ENCODE results near the gene UBE4B.

UBE4B gene

DNA sequence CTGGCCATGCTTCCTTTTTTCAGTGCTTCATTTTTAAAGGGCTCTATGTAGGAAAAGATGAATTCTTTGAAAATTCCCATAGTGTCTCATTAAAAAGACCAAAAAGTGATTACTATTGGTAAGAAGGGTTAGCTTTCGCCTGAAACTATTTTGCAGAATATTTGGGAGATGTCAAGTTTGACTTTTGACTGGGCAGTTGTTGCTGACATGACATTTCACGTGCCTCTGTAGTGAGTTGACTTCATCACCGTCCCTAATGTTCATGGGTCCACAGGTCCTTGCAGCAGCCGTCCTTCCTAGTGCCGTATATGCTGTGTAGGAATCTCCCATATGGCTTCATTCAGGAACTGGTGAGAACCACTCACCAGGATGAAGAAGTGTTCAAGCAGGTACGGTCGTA is 88.9 kb downstream of the UBE4B start:
- no peak for FAIRE-seq

DNA sequence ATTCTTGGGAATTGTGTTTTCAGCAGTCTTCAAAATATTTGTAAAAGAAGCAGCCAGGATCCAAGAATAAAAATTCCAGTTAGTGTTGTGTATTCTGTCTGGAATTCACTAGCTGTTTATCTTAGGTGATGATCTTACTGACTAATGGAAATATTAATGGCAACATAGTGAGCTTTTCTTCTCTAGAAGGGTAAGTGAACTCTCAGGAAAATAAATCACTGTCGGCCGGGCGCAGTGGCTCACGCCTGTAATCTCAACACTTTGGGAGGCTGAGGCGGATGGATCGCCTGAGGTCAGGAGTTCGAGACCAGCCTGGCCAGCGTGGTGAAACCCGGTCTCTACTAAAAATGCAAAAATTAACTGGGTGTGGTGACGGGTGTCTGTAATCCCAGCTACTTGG is 90.2 kb downstream of the UBE4B start:
- FAIRE-seq, result no peak

DNA sequence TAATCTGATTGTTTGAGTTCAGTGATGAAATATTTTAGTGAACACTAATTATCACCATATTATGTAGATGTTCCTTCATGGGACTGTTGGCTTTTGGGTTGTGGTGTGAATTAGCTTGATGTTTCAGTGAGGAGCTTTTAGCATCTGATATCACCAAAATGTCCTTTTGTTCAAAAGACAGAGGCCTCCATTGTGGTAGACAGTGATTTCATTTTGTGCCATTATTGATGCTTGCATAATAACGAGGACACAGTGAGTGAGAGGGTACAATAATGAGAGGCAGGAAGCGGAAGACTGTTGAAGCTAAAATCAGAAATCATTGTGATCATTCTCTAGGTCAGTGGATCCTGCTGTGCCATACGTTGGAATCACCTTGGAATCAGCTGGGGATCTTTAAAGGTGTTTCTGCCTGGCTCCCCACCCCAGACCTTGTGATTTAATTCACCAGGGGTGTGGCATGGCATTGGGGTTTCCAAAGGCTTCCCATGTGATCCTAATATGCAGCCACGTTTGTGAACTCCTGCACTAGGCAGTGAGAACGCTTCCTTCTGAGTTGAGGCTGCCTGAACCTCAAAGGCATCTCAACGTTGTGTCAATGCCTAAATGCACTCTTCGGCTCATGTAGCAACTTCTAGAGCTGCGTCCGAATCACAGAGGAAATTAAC is 95.5 kb downstream of the UBE4B start:
- no peak for FAIRE-seq

DNA sequence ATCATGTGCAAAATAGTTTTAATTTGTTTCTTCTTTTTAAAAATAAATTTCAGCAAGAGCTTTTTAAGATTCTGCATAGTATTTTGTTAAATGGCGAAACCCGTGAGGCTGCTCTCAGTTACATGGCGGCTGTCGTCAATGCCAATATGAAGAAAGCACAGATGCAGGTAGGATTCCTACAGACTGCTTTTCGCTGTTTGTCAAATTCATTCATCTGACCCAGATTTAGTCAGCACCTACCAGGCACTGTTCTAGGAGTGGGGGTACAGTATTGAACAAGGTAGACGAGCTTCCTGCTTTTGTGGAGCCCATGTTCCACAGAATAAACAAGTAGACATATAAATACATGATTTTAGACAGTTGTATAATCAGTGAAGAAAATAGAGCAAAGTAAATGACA is 99.6 kb downstream of the UBE4B start:
- no peak for FAIRE-seq

DNA sequence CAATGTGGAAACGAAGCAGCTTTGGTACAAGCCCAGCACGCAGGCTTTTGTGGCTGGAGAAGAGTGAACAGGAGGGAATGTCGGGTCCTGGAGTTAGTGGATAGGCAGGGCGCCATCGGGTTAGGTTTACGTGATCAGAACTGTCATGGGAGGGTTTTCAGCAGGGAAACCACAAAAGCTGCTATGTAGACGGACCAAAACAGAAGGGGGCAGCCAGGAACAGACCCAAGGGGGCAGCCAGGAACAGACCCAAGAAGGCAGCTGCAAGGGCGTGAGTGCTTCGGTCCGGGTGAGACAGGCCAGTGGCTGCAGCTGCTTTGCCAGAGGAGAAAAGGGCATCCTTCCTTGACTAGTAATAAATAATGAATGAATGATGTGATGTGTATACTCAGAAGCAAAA is 100.1 kb downstream of the UBE4B start:
- FAIRE-seq, result no peak

DNA sequence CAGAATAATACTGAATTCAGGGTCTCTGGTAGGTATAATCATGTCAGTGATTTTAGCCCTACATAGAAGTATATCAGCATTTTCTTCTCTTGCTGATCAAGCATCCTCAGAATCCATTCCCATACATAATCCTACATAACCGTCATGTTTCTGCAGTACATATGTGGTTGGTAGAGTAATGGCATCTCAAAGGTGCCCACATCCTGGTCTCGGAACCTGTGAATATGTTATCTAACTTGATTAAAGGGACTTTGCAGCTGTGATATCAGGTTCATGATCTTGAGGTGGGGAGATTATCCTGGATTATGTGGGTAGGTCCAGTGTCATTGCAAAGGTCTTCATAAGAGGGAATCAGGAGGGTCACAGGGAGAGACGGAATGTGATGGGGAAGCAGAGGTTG is 108.2 kb downstream of the UBE4B start:
- FAIRE-seq, result no peak

DNA sequence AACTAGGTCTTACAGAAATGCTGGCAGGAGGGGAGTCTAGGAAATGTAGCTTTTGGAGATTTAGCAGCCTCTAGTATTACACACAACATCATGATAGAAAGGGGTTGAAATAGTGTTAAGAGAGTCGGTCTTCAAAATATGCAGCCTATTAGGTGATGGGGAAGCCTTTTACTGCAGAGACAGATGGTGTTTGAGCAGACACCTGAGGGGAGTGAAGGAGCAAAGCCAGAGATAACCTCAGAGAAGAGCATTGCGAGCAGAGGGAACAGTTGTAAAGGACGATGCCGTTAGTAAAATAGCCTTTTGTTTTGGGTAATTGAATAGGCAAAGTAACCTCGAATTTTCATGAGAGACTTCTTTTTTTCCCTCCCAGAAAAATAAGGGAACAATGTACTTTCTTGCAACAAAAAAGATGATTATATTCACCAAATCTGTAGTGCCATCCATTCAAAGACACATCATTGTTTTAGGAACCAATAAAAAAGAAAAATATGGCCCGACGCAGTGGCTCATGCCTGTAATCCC is 111.3 kb downstream of the UBE4B start:
- no peak for FAIRE-seq

DNA sequence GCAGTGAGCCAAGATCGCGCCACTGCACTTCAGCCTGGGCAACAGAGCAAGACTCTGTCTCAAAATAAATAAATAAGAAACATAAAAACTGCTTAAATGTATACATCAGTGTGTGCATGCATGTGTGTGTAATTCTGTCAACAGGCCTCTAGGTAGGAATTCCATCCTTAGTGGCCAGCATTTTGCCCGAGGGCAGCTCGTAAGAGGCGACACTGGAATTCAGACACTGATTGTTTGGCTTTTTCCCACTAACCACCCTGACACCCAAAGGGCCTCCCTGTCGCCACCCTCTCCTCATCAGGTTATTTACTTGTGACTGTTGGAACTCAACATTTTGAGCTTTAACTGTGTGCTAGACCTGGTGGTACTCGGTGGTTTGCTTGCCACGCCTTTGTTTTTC is 113.6 kb downstream of the UBE4B start:
- no peak for FAIRE-seq

DNA sequence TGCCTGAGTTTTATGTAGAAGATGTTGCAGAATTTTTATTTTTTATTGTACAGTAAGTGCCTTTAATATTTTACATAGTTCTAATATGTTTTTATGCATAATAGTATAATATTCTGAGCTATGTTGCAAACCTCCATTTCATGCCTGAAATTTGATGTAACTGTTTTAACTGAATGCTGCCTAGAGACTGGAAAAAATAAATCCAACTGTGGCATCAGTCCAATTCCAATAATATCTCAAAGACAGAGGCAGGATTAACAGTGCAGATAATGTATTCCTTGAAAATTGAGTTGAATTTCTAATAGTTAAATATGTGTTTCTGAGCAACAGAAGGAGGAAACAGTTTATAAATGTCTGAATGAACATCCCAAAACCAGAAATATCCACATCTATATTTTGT is 116.5 kb downstream of the UBE4B start:
- no peak for FAIRE-seq

DNA sequence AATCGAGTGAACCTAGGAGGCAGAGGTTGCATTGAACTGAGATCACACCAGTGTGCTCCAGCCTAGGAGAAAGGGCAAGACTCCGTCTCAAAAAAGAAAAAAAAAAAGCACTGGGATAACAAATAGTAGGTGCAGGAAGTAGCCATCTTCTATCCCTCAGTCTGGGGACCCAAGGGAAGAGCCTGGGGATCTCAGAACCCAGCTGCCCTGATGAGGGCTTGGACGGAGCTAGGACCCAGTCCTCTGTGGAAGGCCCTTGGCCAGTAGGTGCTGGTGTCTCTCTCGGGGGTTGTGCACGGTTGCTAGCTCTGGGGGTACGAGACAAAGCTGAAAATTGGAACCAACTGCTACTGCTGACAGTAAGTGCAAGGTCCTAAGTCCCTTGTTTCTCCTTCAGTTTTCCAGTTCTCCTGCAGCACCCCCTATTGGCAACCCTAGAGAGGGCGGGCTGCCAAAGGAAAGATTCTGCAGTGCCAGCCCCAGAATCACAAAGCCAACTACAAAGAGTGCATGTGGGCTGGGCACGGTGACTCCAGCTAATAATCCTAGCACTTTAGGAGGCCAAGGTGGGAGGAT is 120.0 kb downstream of the UBE4B start:
- FAIRE-seq, result no peak

DNA sequence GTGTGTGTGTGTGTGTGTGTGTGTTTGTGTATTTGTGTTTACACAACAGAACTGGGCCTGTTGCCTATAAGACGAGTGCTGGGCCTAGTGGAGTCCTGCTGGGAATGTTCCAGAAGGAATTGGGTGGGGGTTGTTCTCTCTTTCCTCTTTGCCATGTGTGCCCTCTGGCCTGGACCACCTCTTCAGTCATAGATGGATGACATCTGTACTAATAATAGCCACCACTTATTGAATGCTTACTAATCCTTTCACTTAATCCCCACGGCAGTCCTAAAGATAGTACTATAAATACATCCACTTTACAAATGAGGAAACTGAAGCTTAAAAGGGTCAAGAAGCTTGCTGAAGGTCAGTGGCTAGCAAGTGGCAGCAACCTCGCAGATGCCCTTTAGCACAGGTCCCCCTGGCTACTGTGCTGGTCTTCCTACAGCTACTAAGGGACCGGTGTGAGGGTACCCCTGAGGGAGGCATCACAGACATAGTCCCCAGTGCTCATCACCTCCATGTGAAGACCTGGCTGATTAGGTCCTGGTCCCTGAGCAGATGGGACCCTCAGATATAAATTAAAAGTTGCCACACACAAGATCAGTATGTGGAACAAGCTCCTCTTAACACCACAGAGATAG is 122.4 kb downstream of the UBE4B start:
- no peak for FAIRE-seq

DNA sequence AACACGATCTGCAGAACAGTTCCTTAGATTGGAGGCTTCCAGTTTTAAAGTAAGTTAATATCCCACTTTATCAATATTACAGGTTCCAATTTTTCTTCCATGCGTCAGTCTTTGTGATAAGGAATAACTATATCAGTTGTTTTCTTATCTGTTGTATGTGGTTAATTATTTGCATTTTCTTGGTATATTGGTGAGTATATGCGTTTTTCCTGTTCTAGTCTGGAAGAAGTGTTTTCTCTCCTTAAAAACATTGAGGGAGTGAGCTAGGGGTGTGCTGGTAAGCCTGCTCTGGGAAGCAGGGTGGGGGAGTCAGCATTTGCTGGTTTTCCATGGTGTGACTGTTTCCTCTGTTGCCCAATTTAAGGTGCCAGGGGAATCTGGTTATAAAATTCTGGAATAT is 127.4 kb downstream of the UBE4B start:
- no peak for FAIRE-seq

DNA sequence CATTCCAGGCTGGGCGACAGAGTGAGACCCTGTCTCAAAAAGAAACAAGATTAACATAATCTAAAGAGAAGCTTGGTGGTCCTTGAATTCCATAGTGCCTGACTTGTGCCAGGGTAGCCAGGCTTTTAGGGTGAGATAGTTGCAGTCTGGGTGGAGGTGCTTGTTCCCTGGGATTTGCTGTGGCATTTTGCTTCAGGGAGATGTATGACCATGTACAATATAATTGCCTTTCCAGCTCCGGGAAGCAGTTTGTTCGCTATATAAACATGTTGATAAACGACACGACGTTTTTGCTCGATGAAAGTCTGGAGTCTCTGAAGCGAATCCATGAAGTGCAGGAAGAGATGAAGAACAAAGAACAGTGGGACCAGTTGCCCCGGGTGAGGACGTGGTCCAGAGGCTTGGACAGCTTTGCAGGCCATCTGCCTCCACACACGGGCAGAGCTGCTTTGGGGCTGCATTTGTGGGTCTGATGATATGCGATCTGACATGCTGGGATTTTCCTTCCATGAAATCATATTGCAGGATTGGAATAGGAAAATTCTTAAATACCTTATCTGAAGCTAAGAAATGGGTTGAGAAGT is 128.2 kb downstream of the UBE4B start:
- FAIRE-seq, result no peak

DNA sequence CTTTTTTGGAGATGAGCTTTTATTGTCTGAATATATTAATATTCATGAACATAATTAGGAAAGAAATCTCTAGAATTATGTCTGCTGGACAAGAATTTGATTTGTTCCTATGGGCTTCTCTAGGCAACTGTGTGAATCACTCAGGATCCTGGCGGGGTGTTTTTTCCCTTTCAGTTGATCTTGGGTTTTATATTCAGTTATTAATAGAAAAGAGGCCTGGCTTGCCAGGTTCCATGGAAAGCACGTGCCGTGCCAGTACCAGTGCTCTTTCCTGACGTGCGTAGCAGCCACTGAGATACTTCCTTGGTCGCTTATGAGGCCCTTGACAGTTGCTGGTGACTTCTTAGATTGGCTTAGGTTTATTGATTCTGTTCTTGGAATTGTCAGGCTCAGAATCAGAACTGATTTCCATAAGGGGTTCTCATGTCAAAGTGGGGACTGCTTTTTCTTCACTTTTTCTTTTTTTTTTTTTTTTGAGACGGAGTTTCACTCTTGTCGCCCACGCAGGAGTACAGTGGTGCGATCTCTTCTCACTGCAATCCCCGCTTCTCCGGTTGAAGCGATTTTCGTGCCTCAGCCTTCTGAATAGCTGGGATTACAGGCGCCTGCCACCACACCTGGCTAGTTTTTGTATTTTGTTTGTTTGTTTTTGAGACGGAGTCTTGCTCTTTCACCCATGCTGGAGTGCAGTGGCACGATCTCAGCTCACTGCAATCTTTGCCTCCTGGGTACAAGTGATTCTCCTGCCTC is 129.0 kb downstream of the UBE4B start:
- FAIRE-seq, result no peak

DNA sequence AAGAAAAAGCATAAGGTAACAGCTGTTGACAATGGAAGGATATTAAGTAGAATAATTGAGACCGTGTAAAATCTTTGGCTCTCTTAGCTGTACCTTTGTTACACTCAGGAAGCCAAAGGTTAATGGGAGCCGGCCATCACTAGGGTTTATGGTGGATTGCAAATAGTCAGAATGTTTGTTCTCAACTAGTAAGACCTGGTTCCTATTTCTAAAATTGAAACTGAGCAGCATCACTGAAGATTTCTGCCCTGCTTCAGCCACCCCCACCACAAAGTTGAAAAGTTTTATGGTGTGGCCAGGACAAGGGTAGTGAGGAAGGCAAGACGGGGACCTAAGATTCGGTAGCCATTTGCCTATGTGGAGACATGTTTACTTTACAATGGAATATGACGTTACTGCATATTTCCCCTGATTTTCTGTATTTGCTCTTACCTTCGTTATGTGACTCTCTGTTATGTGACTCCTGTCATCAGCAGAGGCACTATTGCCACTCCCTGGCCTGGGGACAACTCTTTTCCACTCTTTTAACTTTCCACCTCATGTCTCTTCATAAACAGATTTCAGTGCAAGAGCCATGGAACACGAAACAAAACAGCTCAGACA is 136.3 kb downstream of the UBE4B start:
- no peak for FAIRE-seq

DNA sequence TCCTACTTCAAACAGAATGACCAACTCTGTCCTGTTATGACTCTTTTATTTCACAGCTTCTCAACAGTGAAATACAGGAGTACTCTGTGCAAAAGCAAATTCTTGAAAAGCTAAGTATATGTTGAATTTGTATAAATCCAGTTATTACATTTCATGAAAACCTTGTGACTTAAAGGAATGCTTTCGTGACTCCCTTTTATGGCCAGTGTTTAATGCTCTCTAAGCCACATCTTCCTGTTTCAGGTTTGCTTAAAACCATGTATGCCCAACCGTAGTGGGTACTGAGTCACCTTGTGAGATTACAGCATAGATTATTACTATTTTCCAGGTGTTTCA is 137.4 kb downstream of the UBE4B start:
- FAIRE-seq, result no peak

DNA sequence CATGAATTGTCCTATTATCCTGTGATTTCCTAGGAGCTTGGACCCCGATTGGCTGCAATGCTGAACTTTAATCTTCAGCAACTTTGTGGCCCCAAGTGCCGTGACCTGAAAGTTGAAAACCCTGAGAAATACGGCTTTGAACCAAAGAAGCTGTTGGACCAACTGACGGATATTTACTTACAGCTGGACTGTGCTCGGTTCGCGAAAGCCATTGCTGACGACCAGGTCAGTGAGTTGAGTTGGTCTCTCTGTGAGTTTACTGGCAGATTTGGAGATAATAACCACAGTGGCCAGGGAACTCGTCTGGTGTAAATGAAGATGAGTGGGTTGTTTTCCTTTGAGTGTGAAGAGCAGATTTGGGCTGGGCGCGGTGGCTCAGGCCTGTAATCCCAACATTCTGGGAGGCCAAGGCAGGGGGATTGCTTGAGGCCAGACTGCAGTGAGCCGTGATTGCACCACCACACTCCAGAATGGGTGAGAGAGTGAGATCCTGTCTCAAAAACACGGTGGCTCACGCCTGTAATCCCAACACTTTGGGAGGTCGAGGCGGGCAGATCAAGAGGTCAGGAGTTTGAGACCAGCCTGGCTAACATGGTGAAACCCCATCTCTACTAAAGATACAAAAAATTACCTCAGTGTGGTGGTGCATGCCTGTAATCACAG is 138.5 kb downstream of the UBE4B start:
- FAIRE-seq, result no peak

DNA sequence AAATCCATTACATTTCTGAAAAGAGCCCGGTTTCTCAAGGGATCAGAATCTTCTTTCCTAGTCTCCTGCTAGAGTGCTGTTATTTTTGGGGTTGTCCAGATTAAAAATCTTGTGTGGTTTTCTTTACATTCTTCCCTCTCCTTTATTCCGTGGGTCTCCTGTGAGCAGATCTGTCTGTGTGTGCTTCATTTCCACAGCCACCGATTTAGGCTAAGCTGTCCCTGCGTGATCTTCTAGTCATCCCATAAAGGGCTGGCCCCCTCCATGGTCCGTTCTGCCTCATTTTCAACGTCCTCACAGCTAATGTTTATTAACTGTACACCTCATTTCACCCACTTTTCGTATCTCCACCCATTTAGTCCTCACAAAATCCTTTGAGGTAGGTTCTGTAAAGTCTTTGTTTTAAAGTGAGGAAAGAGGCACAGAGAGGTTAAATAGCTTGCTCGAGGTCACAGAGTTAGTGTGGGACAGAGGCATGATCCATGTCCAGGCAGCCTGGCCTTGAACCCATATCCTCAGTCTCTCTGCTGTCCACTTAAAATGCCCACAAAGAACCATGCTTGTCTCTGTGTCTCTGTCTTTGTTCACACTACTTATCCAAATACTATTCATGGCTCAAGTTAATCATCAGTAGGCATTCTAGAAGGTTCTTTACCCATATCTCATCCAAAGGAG is 139.4 kb downstream of the UBE4B start:
- FAIRE-seq, result no peak

DNA sequence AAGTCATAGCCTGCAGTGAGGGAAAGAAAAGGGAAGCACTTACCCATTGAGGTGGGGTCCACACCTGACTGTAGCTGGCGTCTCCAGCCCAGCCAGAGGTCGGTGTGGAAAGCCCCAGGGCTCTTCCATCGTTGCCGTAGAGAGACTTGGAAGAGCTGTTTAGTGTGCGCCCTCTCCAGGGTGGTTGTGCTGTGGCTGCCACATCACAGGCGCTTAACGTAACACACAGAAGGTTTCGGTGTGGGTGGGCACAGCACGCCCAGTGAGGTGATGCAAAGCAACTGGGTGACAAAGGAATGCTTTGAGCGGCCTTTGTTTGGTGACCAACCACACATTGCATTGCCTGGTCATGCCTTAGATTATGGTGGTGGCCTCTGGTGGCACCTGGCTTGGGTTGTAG is 140.8 kb downstream of the UBE4B start:
- no peak for FAIRE-seq

DNA sequence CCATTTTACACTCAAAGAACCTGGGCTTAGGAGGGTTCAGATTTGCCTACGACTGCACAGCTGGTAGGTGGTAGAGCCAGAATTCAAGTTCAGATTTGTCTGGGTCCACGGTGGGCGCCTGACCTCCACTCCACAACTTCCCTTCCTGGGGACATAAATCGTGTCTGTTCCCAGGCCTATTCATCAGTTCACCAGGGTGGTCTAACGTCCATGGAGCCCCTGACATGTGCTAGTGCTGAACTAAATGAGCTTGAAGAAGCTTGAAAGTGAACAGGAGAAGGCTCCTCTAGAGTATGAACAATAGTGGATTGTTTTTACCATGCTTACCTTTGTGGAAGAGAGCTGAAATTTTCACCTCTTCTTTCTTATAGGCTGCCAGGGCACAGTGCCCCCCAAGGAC is 145.1 kb downstream of the UBE4B start:
- no peak for FAIRE-seq

DNA sequence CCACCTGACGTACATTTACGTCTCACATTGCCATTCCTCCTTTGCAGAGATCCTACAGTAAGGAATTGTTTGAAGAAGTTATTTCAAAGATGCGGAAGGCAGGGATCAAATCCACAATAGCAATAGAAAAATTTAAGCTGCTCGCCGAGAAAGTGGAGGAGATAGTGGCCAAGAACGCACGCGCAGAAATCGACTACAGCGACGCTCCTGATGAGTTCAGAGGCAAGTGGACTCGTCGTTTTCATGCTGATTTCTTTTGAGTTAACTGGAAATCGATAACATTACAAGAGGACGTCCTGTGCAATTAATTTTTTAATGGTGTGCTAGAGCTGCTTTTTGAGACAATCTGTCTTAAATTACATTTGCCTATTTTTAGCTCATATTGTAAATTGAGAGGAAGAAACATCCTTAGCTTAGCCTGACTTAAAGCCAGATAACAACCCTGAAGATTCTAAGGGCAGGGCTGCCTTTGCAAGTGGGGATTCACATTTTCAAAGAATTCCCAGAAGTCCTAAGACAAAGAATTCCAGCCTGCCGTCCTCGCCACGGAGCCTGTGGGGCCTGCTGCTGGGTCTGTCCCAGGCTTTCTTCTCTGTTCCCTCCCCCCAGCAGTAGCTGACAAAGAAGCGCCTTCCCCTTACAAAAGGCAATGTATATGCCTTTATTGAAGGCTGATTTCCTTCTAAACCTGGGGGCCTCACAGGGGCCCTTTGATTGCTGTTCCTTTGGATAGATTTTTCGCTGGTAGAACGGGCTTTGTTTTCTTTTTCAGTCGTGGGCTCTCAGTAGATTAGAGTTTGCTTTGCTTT is 146.0 kb downstream of the UBE4B start:
- FAIRE-seq, result no peak
